Vagina (tissue), 2 donors: ENCODE data around the gene GNAQ. TPM values are rescaled to one million over a fixed set of nuclear protein-coding genes. Genes with fewer than 3 reads are reported as not detected.

Experiments used
- DNase-seq, 2 donors: peaks; one replicate each; pipeline ENCODE4 v3.0.0-alpha.2; 2017; ENCODE audit errors: extremely low spot score in 2 of 2
- H3K27ac ChIP-seq: fragments of 200-600 bp; sonication (generic); one replicate; pipeline ENCODE4 v1.5.1; 2019
- H3K27me3 ChIP-seq: fragments of 200-600 bp; sonication (generic); one replicate; pipeline ENCODE4 v1.5.1; 2019
- H3K36me3 ChIP-seq, 2 donors: fragments of 200-600 bp; sonication (generic); one replicate each; pipeline ENCODE4 v1.5.1; 2017 to 2019
- H3K4me1 ChIP-seq: fragments of 200-600 bp; sonication (generic); one replicate; pipeline ENCODE4 v1.5.1; 2019
- H3K4me3 ChIP-seq, 2 donors: fragments of 200-600 bp; sonication (generic); 1 replicate in 1 of 2; 2 replicates in 1 of 2; pipeline ENCODE4 v1.5.1; 2016 to 2019
- H3K9me3 ChIP-seq: fragments of 200-600 bp; sonication (generic); one replicate; pipeline ENCODE4 v1.5.1; 2019
- CTCF ChIP-seq, 3 experiments: fragments of 450-650 bp in 2 of 3; fragments of 200-600 bp in 1 of 3; sonication (generic) in 1 of 3; IDR thresholded peaks; one replicate each; pipeline ENCODE4 v1.5.1; 2017 to 2019; ENCODE audit warnings: antibody characterized with exemption in 3 of 3, mild to moderate bottlenecking in 2 of 3, moderate library complexity in 2 of 3
- POLR2A ChIP-seq, 2 donors: fragments of 450-650 bp; IDR thresholded peaks; one replicate each; pipeline ENCODE4 v1.6.1; 2017; ENCODE audit warnings: antibody characterized with exemption in 2 of 2, mild to moderate bottlenecking in 2 of 2, moderate library complexity in 2 of 2
- POLR2AphosphoS5 ChIP-seq, 2 donors: sonication (generic); formaldehyde crosslinking; IDR thresholded peaks; one replicate each; pipeline ENCODE4 v1.9.0; 2017; ENCODE audit warnings: antibody characterized with exemption in 2 of 2, mild to moderate bottlenecking in 2 of 2, low read depth in 1 of 2; ENCODE audit not compliant: insufficient read depth in 1 of 2
- intact Hi-C: fragments of 100-400 bp; cut with DNase I; formaldehyde crosslinking; loops from one replicate; pipeline ENCODE4 v1.15.1; 2023
- total RNA-seq: library from RNA; depleted of rRNA; stranded (reverse); fragments of >200 nt; gene quantifications from one replicate; pipeline ENCODE4 v1.2.3, GENCODE V29; 2016

Gene GNAQ
- total RNA-seq, 1 donor from 2014 or later, result 31.9 TPM

- intact Hi-C loops, result loop anchor here (10.0 kb wide), 1 partner anchor 60 kb away; the partner anchor contains the start of gene GNAQ
- H3K4me3 ChIP-seq, result no peak overlapping the region
- no peaks in the 10 kb centered on the region for H3K9me3 ChIP-seq
- no peaks in the 10 kb centered on the region for H3K36me3 ChIP-seq
- no peak overlapping the region for H3K27ac ChIP-seq
- TF ChIP-seq POLR2A (IDR thresholded peaks at IDR 0.05), result no peak
- no peak for TF ChIP-seq CTCF (IDR thresholded peaks at IDR 0.05)
- no peak for TF ChIP-seq POLR2AphosphoS5 (IDR thresholded peaks at IDR 0.05; ENCODE audit: insufficient read depth in 1 of 2, low read depth in 1 of 2)
- H3K27me3 ChIP-seq, result no peaks in the 10 kb centered on the region
- peaks cover 46% of the 10 kb centered on the region for H3K4me1 ChIP-seq
- no peak for DNase-seq
Observed at GRCh38 chr9:77975036-77975435, 56.6 kb downstream of the GNAQ start.

DNA sequence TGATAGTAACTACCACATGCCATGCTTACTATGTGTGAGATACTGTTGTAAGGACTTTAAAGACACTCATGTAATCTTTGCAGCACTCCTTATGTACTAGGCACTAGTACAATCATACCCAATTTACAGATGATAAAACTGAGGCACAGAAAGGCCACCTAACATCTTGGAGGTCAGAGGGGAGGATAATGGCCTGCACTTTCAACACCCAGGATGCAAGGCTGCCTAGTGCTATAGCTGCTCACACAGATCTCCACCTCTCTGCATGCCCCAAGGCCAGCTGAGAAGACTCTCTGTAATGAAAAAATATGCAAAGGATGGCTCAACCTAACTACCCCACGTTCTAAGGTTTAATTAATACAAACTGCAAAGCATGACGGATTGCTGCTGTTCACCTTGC, 57.2 kb downstream of the GNAQ start:
- intact Hi-C loops, result loop anchor here (10.0 kb wide), 1 partner anchor 60 kb away; the partner anchor contains the start of gene GNAQ
- no peaks in the 10 kb centered on the region for H3K9me3 ChIP-seq
- H3K36me3 ChIP-seq, result no peaks in the 10 kb centered on the region
- H3K4me1 ChIP-seq, result peaks cover 43% of the 10 kb centered on the region
- TF ChIP-seq CTCF (IDR thresholded peaks at IDR 0.05) (no peak), POLR2A (IDR thresholded peaks at IDR 0.05) (no peak), POLR2AphosphoS5 (IDR thresholded peaks at IDR 0.05; ENCODE audit: insufficient read depth in 1 of 2, low read depth in 1 of 2) (no peak)
- no peak overlapping the region for H3K27ac ChIP-seq
- no peaks in the 10 kb centered on the region for H3K27me3 ChIP-seq
- DNase-seq, result no peak
- H3K4me3 ChIP-seq, result no peak overlapping the region

DNA sequence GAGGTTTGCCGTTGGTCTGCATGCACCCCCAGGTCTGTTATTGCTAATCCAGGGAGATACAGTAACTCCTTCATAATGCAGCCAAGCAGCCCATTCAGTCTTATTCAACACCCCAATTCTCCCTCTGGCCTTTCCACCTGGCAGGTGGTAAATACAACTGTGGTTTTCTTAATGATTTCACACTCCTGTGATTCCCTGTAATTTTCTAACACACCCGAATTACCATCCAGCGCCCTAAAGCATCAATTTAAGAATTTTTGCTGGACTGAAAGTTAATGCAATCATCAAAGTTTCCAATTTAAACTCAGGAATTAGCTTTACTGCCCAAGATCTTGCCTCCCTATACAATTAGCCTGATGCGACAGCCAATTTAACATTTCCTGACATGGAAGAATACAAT, 62.5 kb downstream of the GNAQ start:
- no peaks in the 10 kb centered on the region for H3K27me3 ChIP-seq
- intact Hi-C loops, result no loop called here
- H3K27ac ChIP-seq, result no peak overlapping the region
- no peaks in the 10 kb centered on the region for H3K9me3 ChIP-seq
- H3K4me1 ChIP-seq, result peaks cover 26% of the 10 kb centered on the region
- no peak overlapping the region for H3K4me3 ChIP-seq
- DNase-seq, result no peak
- no peaks in the 10 kb centered on the region for H3K36me3 ChIP-seq
- no peak for TF ChIP-seq POLR2A (IDR thresholded peaks at IDR 0.05)
- no peak for TF ChIP-seq CTCF (IDR thresholded peaks at IDR 0.05)
- no peak for TF ChIP-seq POLR2AphosphoS5 (IDR thresholded peaks at IDR 0.05; ENCODE audit: insufficient read depth in 1 of 2, low read depth in 1 of 2)

DNA sequence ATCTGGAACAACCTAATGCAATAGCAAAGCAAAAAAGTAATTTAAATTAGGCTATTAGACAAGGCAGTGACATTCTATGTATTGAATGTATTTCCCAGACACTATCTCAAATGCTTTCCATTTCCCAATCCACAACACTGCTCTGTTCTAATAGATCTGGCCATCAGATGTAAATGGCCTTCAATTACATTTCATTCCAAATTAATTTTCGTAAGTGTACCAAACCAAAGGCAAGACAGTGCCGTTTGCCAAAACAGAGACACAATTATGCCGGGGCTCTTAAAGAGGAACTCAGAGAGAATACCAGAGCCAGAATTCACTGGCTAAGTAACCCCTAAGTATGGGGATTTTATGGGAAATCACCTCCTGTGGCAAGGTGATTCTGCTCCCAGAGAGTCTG, 63.1 kb downstream of the GNAQ start:
- no peak for DNase-seq
- Histone ChIP-seq H3K27me3 (no peaks in the 10 kb centered on the region), H3K27ac (no peak overlapping the region), H3K4me3 (no peak overlapping the region), H3K36me3 (no peaks in the 10 kb centered on the region), H3K4me1 (peaks cover 24% of the 10 kb centered on the region), H3K9me3 (no peaks in the 10 kb centered on the region)
- TF ChIP-seq POLR2A (IDR thresholded peaks at IDR 0.05), result no peak
- TF ChIP-seq POLR2AphosphoS5 (IDR thresholded peaks at IDR 0.05; ENCODE audit: insufficient read depth in 1 of 2, low read depth in 1 of 2), result no peak
- no peak for TF ChIP-seq CTCF (IDR thresholded peaks at IDR 0.05)
- intact Hi-C loops, result no loop called here

DNA sequence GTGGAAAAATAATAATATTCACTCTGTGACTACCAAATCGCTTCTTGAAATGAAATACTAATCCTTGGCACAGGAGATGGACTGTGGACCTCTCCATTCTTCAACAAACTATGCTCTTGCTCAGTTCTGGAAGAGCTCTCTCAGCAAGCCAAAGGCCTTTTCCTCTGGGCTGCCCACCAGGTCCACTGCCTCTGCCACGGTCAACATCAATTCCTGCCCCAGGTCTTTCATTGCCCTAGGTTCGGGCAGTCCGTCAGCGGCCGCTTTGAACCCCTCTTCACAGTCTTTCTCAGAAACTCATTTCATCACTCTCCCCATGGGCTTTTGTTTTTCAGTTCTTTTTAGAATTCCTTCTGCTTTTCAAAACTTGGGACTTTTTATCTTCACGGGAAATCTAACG, 64.9 kb downstream of the GNAQ start:
- H3K9me3 ChIP-seq, result no peaks in the 10 kb centered on the region
- no peaks in the 10 kb centered on the region for H3K27me3 ChIP-seq
- H3K36me3 ChIP-seq, result no peaks in the 10 kb centered on the region
- intact Hi-C loops, result no loop called here
- peaks cover 25% of the 10 kb centered on the region for H3K4me1 ChIP-seq
- no peak for DNase-seq
- H3K4me3 ChIP-seq, result no peak overlapping the region
- H3K27ac ChIP-seq, result no peak overlapping the region
- TF ChIP-seq POLR2AphosphoS5 (IDR thresholded peaks at IDR 0.05; ENCODE audit: insufficient read depth in 1 of 2, low read depth in 1 of 2), result no peak
- no peak for TF ChIP-seq POLR2A (IDR thresholded peaks at IDR 0.05)
- no peak for TF ChIP-seq CTCF (IDR thresholded peaks at IDR 0.05)
